ENCODE data around the gene ADSS1. TPM values are rescaled to one million over a fixed set of nuclear protein-coding genes. Genes with fewer than 3 reads are reported as not detected.

ADSS1 gene
- total RNA-seq, 1 experiment from 2014 or later, result 10.0 TPM

- TF ChIP-seq NR2C2 (CRISPR knock-in tag; IDR thresholded peaks at IDR 0.05), result no peak
- TF ChIP-seq GRHL2 (CRISPR knock-in tag; IDR thresholded peaks at IDR 0.05; ENCODE audit: insufficient replicate concordance, severe bottlenecking), result no peak
- no peak for TF ChIP-seq PRDM15 (CRISPR knock-in tag; IDR thresholded peaks at IDR 0.05)
- TF ChIP-seq PREB (CRISPR knock-in tag; IDR thresholded peaks at IDR 0.05; ENCODE audit: borderline replicate concordance), result no peak
These were observed 19.7 kb downstream of the ADSS1 start (continued) for GRCh38 chr14:104743461-104744380.

- ChIA-PET POLR2A (no interaction called here), CTCF (interaction anchor here (0.6 to 1.0 kb wide), 2 partner anchors 18 to 20 kb away, joined by 3 read pairs; partner anchors contain the start of gene ADSS1)
- H3K4me3 Mint-ChIP-seq, result no peak overlapping the region
- H3K9me3 Mint-ChIP-seq, result peaks cover 5% of the 10 kb centered on the region
- ATAC-seq, result no peak
- peaks cover 3% of the 10 kb centered on the region; the same call in 1 of the 2 replicates for H3K27me3 Mint-ChIP-seq (ENCODE audit: low read depth)
- H3K27ac Mint-ChIP-seq, result no peak overlapping the region
- peaks cover 6% of the 10 kb centered on the region; the same call in 1 of the 2 replicates for H3K36me3 Mint-ChIP-seq
- TF ChIP-seq JUN (CRISPR knock-in tag; IDR thresholded peaks at IDR 0.05), result no peak
- TF ChIP-seq IRF2 (CRISPR knock-in tag; IDR thresholded peaks at IDR 0.05; ENCODE audit: borderline replicate concordance, low read depth), result no peak
- no peak for TF ChIP-seq ZNF512 (CRISPR knock-in tag; IDR thresholded peaks at IDR 0.05; ENCODE audit: borderline replicate concordance)
- no peak for TF ChIP-seq ZNF671 (CRISPR knock-in tag; IDR thresholded peaks at IDR 0.05)
- no peak for TF ChIP-seq OVOL2 (CRISPR knock-in tag; IDR thresholded peaks at IDR 0.05; ENCODE audit: borderline replicate concordance)
- no peak for TF ChIP-seq ATF3 (CRISPR knock-in tag; conservative IDR thresholded peaks at IDR 0.05)
- no peak for TF ChIP-seq RELA (CRISPR knock-in tag; IDR thresholded peaks at IDR 0.05; ENCODE audit: borderline replicate concordance)
- no peak for TF ChIP-seq ZMAT4 (CRISPR knock-in tag; IDR thresholded peaks at IDR 0.05)
- no peak for TF ChIP-seq ATF1 (CRISPR knock-in tag; IDR thresholded peaks at IDR 0.05)
- no peak for TF ChIP-seq ZNF317 (CRISPR knock-in tag; IDR thresholded peaks at IDR 0.05; ENCODE audit: borderline replicate concordance, low read depth)
- no peak for TF ChIP-seq MAX (CRISPR knock-in tag; IDR thresholded peaks at IDR 0.05)
- TF ChIP-seq SMAD4 (CRISPR knock-in tag; IDR thresholded peaks at IDR 0.05), result no peak
- TF ChIP-seq ATF6 (CRISPR knock-in tag; IDR thresholded peaks at IDR 0.05), result no peak
- no peak for TF ChIP-seq ZNF121 (CRISPR knock-in tag; IDR thresholded peaks at IDR 0.05)
- TF ChIP-seq ZNF425 (CRISPR knock-in tag; conservative IDR thresholded peaks at IDR 0.05), result no peak
- TF ChIP-seq CREB1 (CRISPR knock-in tag; IDR thresholded peaks at IDR 0.05), result no peak
- no peak for DNase-seq (ENCODE audit: low spot score)
- H3K4me1 Mint-ChIP-seq, result peaks cover 3% of the 10 kb centered on the region; the same call in 1 of the 2 replicates
These were observed 20.5 kb downstream of the ADSS1 start for GRCh38 chr14:104744484-104744883.
